Stimulated activated CD4-positive, alpha-beta T cell treated with anti-CD3 and anti-CD28 coated beads, Interleukin-1b, Interleukin-23, amount 100 ng/mL, for 1 hour (primary cell): ENCODE measurements around the gene NEK10.
"Not testable (repeated sequence)": the region's sequence is repeated elsewhere in the genome, so short reads cannot be mapped to it uniquely, and the experiment has no call there.

Source experiments
- DNase-seq, 2 donors: peaks; one replicate each; pipeline ENCODE4 v3.0.0-alpha.2; 2020; ENCODE audit warnings: low read depth in 2 of 2

NEK10 gene

GRCh38 chr3:27354161-27354560 is 15.0 kb downstream of the NEK10 start:
- no peak for DNase-seq

GRCh38 chr3:27353221-27353620 is 16.0 kb downstream of the NEK10 start:
- no peak for DNase-seq

GRCh38 chr3:27352047-27352446 is 17.1 kb downstream of the NEK10 start:
- no peak for DNase-seq

GRCh38 chr3:27349832-27350231 is 19.4 kb downstream of the NEK10 start:
- no peak for DNase-seq

GRCh38 chr3:27345959-27346865 is 23.0 kb downstream of the NEK10 start:
- no peak for DNase-seq

GRCh38 chr3:27345493-27345892 is 23.7 kb downstream of the NEK10 start:
- DNase-seq = no peak

GRCh38 chr3:27345045-27345444 is 24.1 kb downstream of the NEK10 start:
- DNase-seq = no peak

- DNase-seq = no peak
Measured at GRCh38 chr3:27344192-27344591, 25.0 kb downstream of the NEK10 start.

GRCh38 chr3:27342267-27342666 is 26.9 kb downstream of the NEK10 start:
- no peak for DNase-seq

- no peak for DNase-seq
Measured at GRCh38 chr3:27340534-27340933, 28.6 kb downstream of the NEK10 start.

- DNase-seq = no peak
Measured at GRCh38 chr3:27335571-27335970, 33.6 kb downstream of the NEK10 start.

GRCh38 chr3:27333843-27334242 is 35.3 kb downstream of the NEK10 start:
- no peak for DNase-seq

GRCh38 chr3:27328982-27329762 is 40.0 kb downstream of the NEK10 start:
- DNase-seq = not testable (repeated sequence)

- no peak for DNase-seq
Measured at GRCh38 chr3:27326629-27327545, 42.3 kb downstream of the NEK10 start.

GRCh38 chr3:27326202-27326601 is 43.0 kb downstream of the NEK10 start:
- no peak for DNase-seq

GRCh38 chr3:27325419-27325818 is 43.8 kb downstream of the NEK10 start:
- no peak for DNase-seq

GRCh38 chr3:27324686-27325085 is 44.5 kb downstream of the NEK10 start:
- DNase-seq = no peak

- no peak for DNase-seq
Measured at GRCh38 chr3:27323087-27323570, 46.1 kb downstream of the NEK10 start.

GRCh38 chr3:27322634-27323033 is 46.5 kb downstream of the NEK10 start:
- DNase-seq = no peak

GRCh38 chr3:27319847-27320526 is 49.2 kb downstream of the NEK10 start:
- DNase-seq = no peak

GRCh38 chr3:27319304-27319703 is 49.9 kb downstream of the NEK10 start:
- no peak for DNase-seq
